GM23338 (cell line): ENCODE results near the gene CFAP47. TPM values are rescaled to one million over a fixed set of nuclear protein-coding genes. Genes with fewer than 3 reads are reported as not detected.

Source experiments
- ATAC-seq: fragments of 200-7000 bp; cut with Tn5 transposase; 3 replicates; pipeline ENCODE4 v1.9.1; 2020
- DNase-seq: peaks from one replicate; pipeline ENCODE4 v3.0.0-alpha.2; 2015; ENCODE audit warnings: low spot score
- H2AFZ ChIP-seq: fragments of 200-600 bp; sonication (generic); 2 replicates; pipeline ENCODE4 v1.8.0; 2016; ENCODE audit warnings: antibody characterized with exemption, mild to moderate bottlenecking, moderate library complexity
- H3F3A ChIP-seq: fragments of 200-600 bp; sonication (generic); replicated peaks from 2 replicates; pipeline ENCODE4 v1.8.0; 2017; ENCODE audit warnings: antibody characterized with exemption, mixed run types, low read depth
- H3K27ac ChIP-seq: fragments of 200-600 bp; sonication (generic); 2 replicates; pipeline ENCODE4 v1.6.1; 2016; ENCODE audit warnings: low read depth
- H3K27me3 ChIP-seq: fragments of 200-600 bp; sonication (generic); 2 replicates; pipeline ENCODE4 v1.8.0; 2016; ENCODE audit warnings: mild to moderate bottlenecking, mixed run types, moderate library complexity; ENCODE audit not compliant: insufficient read depth
- H3K36me3 ChIP-seq: fragments of 200-600 bp; sonication (generic); 2 replicates; pipeline ENCODE4 v1.8.0; 2016; ENCODE audit warnings: mild to moderate bottlenecking; ENCODE audit not compliant: insufficient read depth
- H3K4me1 ChIP-seq: fragments of 200-600 bp; sonication (generic); 2 replicates; pipeline ENCODE4 v1.8.0; 2016; ENCODE audit warnings: mild to moderate bottlenecking, moderate library complexity; ENCODE audit not compliant: insufficient read depth
- H3K4me2 ChIP-seq: fragments of 200-600 bp; sonication (generic); 2 replicates; pipeline ENCODE4 v1.7.1; 2017; ENCODE audit warnings: mixed run types
- H3K4me3 ChIP-seq: fragments of 200-600 bp; sonication (generic); 2 replicates; pipeline ENCODE4 v1.6.1; 2016; ENCODE audit warnings: mixed run types
- H3K79me2 ChIP-seq: fragments of 200-600 bp; sonication (generic); replicated peaks from 2 replicates; pipeline ENCODE4 v1.8.0; 2017; ENCODE audit warnings: mild to moderate bottlenecking; ENCODE audit not compliant: insufficient read depth
- H3K9me2 ChIP-seq: fragments of 200-600 bp; sonication (generic); 2 replicates; pipeline ENCODE4 v1.8.0; 2017; ENCODE audit not compliant: insufficient read depth
- H4K20me1 ChIP-seq: fragments of 200-600 bp; sonication (generic); replicated peaks from 2 replicates; pipeline ENCODE4 v1.8.0; 2017; ENCODE audit warnings: mild to moderate bottlenecking; ENCODE audit not compliant: insufficient read depth
- H3K27ac Mint-ChIP-seq: 2 replicates; pipeline ENCODE4 v1.8.0; 2020; ENCODE audit warnings: inconsistent platforms, mild to moderate bottlenecking, moderate library complexity, mixed read lengths
- H3K27me3 Mint-ChIP-seq: 3 replicates; pipeline ENCODE4 v1.8.0; 2022; ENCODE audit warnings: low read depth, mild to moderate bottlenecking, moderate library complexity, mixed read lengths, inconsistent platforms; ENCODE audit not compliant: insufficient read depth, poor library complexity
- H3K36me3 Mint-ChIP-seq: 3 replicates; pipeline ENCODE4 v1.8.0; 2021; ENCODE audit warnings: low read depth, mild to moderate bottlenecking, inconsistent platforms, moderate library complexity, mixed read lengths
- H3K4me1 Mint-ChIP-seq: 3 replicates; pipeline ENCODE4 v1.8.0; 2020; ENCODE audit warnings: mild to moderate bottlenecking, inconsistent platforms, mixed read lengths
- H3K4me3 Mint-ChIP-seq: 3 replicates; pipeline ENCODE4 v1.8.0; 2021; ENCODE audit warnings: moderate library complexity, mild to moderate bottlenecking, inconsistent platforms, mixed read lengths
- H3K9me3 Mint-ChIP-seq: 3 replicates; pipeline ENCODE4 v1.8.0; 2020; ENCODE audit warnings: moderate library complexity, mild to moderate bottlenecking, inconsistent platforms, mixed read lengths
- CREB1 ChIP-seq: fragments of 250-450 bp; sonication (Bioruptor Pico); IDR thresholded peaks from 2 replicates; pipeline ENCODE4 v1.5.0; 2020; ENCODE audit warnings: low read depth, mild to moderate bottlenecking, moderate library complexity
- CTCF ChIP-seq, 2 experiments: fragments of 200-600 bp in 1 of 2; sonication (generic) in 1 of 2; conservative IDR thresholded peaks; 2 replicates each; pipeline versions ENCODE4 v1.5.1 to v1.6.1; 2016 to 2017; ENCODE audit warnings: antibody characterized with exemption in 2 of 2, low read depth in 2 of 2, mild to moderate bottlenecking in 2 of 2, moderate library complexity in 1 of 2
- EZH2 ChIP-seq: fragments of 200-600 bp; sonication (generic); IDR thresholded peaks from one replicate; pipeline ENCODE4 v1.8.0; 2017; ENCODE audit warnings: antibody characterized with exemption, mild to moderate bottlenecking, low read depth; ENCODE audit not compliant: unreplicated experiment
- EZH2phosphoT487 ChIP-seq: fragments of 200-600 bp; sonication (generic); IDR thresholded peaks from one replicate; pipeline ENCODE4 v1.8.1; 2018; ENCODE audit warnings: antibody characterized with exemption; ENCODE audit not compliant: unreplicated experiment
- NANOG ChIP-seq: IDR thresholded peaks from 2 replicates; pipeline ENCODE4 v1.6.1; 2016; ENCODE audit warnings: antibody characterized with exemption, borderline replicate concordance
- POLR2AphosphoS5 ChIP-seq: IDR thresholded peaks from 2 replicates; pipeline ENCODE4 v1.6.1; 2016; ENCODE audit warnings: antibody characterized with exemption, low read depth
- STAT1 ChIP-seq: IDR thresholded peaks from one replicate; pipeline ENCODE4 v1.6.1; 2016; ENCODE audit warnings: antibody characterized with exemption; ENCODE audit not compliant: unreplicated experiment
- polyA plus RNA-seq: library from polyadenylated mRNA; unstranded; fragments of >200 nt; fragmentation: Nextera tagmentation; extraction: Ambion mirVana; gene quantifications from 2 replicates; pipeline ENCODE4 v1.2.1, GENCODE V29; 2016
- total RNA-seq: library from RNA; depleted of rRNA; stranded (reverse); fragments of >200 nt; shearing (Covaris generic); gene quantifications from 2 replicates; pipeline ENCODE4 v1.2.3, GENCODE V29; 2014
- TF ChIP-seq, protein P1 (sequence below): fragments of 250-450 bp; sonication (Bioruptor Pico); IDR thresholded peaks from 2 replicates; pipeline ENCODE4 v1.5.0; 2020; ENCODE audit warnings: mild to moderate bottlenecking, moderate library complexity
- TF ChIP-seq, protein P2 (sequence below): IDR thresholded peaks from 2 replicates; pipeline ENCODE4 v1.6.1; 2016; ENCODE audit warnings: antibody characterized with exemption
- TF ChIP-seq, protein P3 (sequence below): IDR thresholded peaks from one replicate; pipeline ENCODE4 v1.6.1; 2018; ENCODE audit warnings: antibody characterized with exemption; ENCODE audit not compliant: unreplicated experiment

Gene CFAP47
- total and polyA plus RNA-seq, 2 experiments from 2014 or later, result not detected

- Mint-ChIP-seq H3K27me3 (no peaks in the 10 kb centered on the region), H3K4me3 (no peak overlapping the region), H3K27ac (no peak overlapping the region), H3K4me1 (no peaks in the 10 kb centered on the region), H3K9me3 (no peaks in the 10 kb centered on the region; the same call in 2 of the 3 replicates), H3K36me3 (no peaks in the 10 kb centered on the region)
- no peak overlapping the region for H3K4me2 ChIP-seq
- no peaks in the 10 kb centered on the region for H3F3A ChIP-seq
- no peak overlapping the region for H2AFZ ChIP-seq
- H3K4me1 ChIP-seq, result no peaks in the 10 kb centered on the region
- ATAC-seq (no peak), DNase-seq (no peak)
- no peaks in the 10 kb centered on the region for H3K27me3 ChIP-seq
- H3K4me3 ChIP-seq, result no peak overlapping the region
- H4K20me1 ChIP-seq, result no peaks in the 10 kb centered on the region
- H3K9me2 ChIP-seq, result no peaks in the 10 kb centered on the region
- no peak overlapping the region for H3K27ac ChIP-seq
- H3K79me2 ChIP-seq, result no peaks in the 10 kb centered on the region
- H3K36me3 ChIP-seq, result no peaks in the 10 kb centered on the region
- TF ChIP-seq CREB1, result no peak
- no peak for TF ChIP-seq NANOG
- no peak for TF ChIP-seq EZH2
- no peak for TF ChIP-seq EZH2phosphoT487
- TF ChIP-seq, protein P1, sequence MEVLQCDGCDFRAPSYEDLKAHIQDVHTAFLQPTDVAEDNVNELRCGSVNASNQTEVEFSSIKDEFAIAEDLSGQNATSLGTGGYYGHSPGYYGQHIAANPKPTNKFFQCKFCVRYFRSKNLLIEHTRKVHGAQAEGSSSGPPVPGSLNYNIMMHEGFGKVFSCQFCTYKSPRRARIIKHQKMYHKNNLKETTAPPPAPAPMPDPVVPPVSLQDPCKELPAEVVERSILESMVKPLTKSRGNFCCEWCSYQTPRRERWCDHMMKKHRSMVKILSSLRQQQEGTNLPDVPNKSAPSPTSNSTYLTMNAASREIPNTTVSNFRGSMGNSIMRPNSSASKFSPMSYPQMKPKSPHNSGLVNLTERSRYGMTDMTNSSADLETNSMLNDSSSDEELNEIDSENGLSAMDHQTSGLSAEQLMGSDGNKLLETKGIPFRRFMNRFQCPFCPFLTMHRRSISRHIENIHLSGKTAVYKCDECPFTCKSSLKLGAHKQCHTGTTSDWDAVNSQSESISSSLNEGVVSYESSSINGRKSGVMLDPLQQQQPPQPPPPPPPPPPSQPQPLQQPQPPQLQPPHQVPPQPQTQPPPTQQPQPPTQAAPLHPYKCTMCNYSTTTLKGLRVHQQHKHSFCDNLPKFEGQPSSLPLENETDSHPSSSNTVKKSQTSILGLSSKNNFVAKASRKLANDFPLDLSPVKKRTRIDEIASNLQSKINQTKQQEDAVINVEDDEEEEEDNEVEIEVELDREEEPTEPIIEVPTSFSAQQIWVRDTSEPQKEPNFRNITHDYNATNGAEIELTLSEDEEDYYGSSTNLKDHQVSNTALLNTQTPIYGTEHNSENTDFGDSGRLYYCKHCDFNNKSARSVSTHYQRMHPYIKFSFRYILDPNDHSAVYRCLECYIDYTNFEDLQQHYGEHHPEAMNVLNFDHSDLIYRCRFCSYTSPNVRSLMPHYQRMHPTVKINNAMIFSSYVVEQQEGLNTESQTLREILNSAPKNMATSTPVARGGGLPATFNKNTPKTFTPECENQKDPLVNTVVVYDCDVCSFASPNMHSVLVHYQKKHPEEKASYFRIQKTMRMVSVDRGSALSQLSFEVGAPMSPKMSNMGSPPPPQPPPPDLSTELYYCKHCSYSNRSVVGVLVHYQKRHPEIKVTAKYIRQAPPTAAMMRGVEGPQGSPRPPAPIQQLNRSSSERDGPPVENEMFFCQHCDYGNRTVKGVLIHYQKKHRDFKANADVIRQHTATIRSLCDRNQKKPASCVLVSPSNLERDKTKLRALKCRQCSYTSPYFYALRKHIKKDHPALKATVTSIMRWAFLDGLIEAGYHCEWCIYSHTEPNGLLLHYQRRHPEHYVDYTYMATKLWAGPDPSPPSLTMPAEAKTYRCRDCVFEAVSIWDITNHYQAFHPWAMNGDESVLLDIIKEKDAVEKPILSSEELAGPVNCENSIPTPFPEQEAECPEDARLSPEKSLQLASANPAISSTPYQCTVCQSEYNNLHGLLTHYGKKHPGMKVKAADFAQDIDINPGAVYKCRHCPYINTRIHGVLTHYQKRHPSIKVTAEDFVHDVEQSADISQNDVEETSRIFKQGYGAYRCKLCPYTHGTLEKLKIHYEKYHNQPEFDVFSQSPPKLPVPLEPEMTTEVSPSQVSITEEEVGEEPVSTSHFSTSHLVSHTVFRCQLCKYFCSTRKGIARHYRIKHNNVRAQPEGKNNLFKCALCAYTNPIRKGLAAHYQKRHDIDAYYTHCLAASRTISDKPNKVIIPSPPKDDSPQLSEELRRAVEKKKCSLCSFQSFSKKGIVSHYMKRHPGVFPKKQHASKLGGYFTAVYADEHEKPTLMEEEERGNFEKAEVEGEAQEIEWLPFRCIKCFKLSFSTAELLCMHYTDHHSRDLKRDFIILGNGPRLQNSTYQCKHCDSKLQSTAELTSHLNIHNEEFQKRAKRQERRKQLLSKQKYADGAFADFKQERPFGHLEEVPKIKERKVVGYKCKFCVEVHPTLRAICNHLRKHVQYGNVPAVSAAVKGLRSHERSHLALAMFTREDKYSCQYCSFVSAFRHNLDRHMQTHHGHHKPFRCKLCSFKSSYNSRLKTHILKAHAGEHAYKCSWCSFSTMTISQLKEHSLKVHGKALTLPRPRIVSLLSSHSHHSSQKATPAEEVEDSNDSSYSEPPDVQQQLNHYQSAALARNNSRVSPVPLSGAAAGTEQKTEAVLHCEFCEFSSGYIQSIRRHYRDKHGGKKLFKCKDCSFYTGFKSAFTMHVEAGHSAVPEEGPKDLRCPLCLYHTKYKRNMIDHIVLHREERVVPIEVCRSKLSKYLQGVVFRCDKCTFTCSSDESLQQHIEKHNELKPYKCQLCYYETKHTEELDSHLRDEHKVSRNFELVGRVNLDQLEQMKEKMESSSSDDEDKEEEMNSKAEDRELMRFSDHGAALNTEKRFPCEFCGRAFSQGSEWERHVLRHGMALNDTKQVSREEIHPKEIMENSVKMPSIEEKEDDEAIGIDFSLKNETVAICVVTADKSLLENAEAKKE (CRISPR knock-in tag), result no peak
- TF ChIP-seq, protein P2, sequence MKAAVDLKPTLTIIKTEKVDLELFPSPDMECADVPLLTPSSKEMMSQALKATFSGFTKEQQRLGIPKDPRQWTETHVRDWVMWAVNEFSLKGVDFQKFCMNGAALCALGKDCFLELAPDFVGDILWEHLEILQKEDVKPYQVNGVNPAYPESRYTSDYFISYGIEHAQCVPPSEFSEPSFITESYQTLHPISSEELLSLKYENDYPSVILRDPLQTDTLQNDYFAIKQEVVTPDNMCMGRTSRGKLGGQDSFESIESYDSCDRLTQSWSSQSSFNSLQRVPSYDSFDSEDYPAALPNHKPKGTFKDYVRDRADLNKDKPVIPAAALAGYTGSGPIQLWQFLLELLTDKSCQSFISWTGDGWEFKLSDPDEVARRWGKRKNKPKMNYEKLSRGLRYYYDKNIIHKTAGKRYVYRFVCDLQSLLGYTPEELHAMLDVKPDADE, result no peak
- no peak for TF ChIP-seq STAT1
- TF ChIP-seq, protein P3, sequence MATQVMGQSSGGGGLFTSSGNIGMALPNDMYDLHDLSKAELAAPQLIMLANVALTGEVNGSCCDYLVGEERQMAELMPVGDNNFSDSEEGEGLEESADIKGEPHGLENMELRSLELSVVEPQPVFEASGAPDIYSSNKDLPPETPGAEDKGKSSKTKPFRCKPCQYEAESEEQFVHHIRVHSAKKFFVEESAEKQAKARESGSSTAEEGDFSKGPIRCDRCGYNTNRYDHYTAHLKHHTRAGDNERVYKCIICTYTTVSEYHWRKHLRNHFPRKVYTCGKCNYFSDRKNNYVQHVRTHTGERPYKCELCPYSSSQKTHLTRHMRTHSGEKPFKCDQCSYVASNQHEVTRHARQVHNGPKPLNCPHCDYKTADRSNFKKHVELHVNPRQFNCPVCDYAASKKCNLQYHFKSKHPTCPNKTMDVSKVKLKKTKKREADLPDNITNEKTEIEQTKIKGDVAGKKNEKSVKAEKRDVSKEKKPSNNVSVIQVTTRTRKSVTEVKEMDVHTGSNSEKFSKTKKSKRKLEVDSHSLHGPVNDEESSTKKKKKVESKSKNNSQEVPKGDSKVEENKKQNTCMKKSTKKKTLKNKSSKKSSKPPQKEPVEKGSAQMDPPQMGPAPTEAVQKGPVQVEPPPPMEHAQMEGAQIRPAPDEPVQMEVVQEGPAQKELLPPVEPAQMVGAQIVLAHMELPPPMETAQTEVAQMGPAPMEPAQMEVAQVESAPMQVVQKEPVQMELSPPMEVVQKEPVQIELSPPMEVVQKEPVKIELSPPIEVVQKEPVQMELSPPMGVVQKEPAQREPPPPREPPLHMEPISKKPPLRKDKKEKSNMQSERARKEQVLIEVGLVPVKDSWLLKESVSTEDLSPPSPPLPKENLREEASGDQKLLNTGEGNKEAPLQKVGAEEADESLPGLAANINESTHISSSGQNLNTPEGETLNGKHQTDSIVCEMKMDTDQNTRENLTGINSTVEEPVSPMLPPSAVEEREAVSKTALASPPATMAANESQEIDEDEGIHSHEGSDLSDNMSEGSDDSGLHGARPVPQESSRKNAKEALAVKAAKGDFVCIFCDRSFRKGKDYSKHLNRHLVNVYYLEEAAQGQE, result no peak
- TF ChIP-seq CTCF (conservative IDR thresholded peaks at IDR 0.05; ENCODE audit: low read depth in 2 of 2), result no peak
- no peak for TF ChIP-seq POLR2AphosphoS5
Measured at GRCh38 chrX:36159254-36159653, 239.7 kb downstream of the CFAP47 start.
